SW 1271 (cell line): ENCODE results near the gene TNNT2.

Experiments used
- DNase-seq, 2 experiments: peaks; one replicate each; lab custom pipeline; 2025; lab: John Stamatoyannopoulos, UW

Gene TNNT2

DNA sequence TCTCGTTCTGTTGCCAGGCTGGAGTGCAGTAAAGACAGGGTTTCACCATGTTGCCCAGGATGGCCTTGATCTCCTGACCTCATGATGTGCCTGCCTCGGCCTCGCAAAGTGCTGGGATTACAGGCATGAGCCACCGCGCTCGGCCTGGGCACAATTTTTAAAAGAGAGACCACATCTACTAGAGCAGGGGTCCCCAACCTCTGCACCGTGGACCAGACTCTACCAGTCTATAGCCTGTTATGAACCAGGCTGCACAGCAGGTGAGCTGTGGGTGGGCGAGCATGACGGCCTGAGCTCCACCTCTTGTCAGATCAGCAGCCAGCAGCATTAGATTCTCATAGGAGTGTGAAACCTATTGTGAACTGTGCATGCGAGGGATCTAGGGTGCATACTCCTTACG lies 20.8 kb downstream of the TNNT2 start:
- DNase-seq: no peak

- DNase-seq: no peak
These were observed 21.2 kb downstream of the TNNT2 start for GRCh38 chr1:201356236-201356635.

DNA sequence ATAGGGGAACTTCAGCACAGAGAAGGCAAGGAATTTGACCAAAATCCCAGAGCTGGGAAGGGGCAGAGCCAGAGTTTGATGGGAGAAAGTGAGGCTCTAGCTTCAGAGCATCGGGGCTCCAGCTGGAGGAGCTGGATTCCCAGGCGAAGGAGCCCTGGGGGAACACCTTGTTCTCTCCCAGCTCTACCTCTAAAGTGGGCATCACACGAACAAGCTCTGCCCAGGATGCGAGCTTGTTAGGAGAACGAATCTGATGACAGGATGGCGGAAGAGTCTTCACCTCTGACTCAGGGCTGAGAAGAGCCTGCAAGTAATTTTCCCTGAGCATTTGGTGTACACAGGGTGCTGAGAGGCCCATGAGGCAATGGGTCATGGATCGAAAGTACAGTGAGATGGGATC lies 22.0 kb downstream of the TNNT2 start:
- DNase-seq: no peak

DNA sequence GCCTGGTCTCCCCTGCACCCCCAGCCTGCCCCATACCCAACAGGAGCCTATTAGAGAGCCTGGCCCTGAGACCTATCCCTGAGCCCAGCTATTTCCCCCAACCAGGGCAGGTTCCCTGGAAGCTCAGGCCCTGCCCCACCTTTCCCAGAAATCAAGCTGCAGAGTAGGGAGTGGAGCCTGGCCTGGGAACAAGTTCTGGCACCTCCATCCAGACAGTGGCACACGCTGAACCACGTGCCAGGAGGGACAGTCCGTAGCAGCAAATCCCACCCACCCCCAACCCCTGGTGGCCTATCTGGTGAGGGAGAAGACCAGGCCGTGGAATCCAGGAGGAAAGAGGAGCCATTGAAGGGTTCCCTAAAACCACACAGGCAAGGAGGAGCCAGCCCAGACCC lies 22.6 kb downstream of the TNNT2 start:
- no peak for DNase-seq

- no peak for DNase-seq
These were observed 23.2 kb downstream of the TNNT2 start for GRCh38 chr1:201354151-201354900.

DNA sequence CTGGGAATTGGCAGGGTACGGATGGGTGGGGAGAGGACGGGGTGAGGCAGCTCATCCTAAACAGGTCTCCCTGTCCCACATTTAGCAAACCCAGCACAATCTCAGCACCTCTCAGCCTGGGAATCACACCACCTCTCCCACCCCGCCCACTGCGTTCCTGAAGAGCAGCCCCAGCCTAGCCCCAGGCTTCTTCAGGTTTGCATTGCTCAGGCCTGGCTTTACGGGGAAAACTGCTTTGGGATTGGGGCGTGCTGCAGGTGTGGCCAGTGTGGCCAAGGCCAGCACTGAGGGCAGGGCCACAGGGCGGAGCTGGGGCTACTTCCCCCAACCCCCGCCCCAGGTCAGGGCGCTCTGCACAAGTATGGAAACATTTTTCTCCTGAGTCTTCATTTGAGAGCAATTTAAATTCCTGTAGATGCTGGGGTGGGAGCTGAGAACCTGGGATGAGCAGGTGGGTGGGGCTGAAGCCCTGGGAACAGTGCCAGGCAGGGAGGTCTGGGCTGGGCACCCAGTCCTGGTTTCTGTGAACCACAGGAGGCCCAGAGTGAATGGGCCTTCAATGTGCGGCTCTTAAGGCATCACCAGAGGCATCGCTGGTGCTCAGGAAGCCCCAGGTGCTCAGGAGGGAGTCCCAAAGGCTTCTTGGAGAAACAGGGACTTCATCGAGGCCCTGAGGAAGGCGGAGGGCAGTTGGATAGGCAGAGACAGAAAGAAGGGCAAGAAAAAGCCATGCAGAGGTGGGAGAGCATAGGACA lies 24.1 kb downstream of the TNNT2 start:
- no peak for DNase-seq

DNA sequence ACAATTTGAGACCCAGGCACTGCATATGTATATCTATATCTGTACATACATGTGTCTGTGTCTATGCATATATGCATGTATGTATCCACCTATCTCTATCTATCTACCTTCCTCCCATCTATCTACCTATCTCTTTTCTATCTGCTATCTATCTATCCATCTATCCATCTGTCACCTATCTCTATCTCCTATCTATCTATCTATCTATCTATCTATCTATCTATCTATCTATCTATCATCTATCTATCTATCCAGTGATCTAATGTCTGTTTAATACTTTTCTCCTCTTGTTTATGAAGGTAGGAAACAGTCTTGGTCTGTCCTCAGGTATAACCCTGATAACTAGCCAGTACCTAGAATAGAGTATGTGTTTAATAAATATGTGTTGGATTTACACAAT lies 25.9 kb downstream of the TNNT2 start:
- DNase-seq: no peak

GRCh38 chr1:201350884-201351283 lies 26.6 kb downstream of the TNNT2 start:
- DNase-seq: no peak

DNA sequence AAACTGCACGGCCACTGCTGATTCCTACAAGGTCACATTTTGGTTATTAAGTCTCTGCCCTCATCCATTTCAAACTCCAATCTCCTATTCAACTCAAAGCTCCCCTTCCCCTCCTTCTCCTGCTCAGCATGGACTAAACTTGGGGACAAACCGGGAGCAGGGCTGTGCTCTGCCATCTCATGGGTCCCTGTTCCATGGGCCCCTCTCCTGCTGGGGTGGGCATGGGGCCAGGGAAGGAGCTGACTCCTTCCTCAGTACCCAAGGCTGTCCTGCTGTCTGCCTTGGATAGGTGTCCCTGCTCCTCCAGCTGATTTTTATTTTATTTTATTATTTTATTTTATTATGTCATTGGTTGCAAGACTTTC lies 27.1 kb downstream of the TNNT2 start:
- DNase-seq: no peak

- DNase-seq: no peak
These were observed 28.4 kb downstream of the TNNT2 start for GRCh38 chr1:201349092-201349491.

GRCh38 chr1:201348211-201348566 lies 29.3 kb downstream of the TNNT2 start:
- DNase-seq: peak in 1 of 2 experiments; percentile 25

DNA sequence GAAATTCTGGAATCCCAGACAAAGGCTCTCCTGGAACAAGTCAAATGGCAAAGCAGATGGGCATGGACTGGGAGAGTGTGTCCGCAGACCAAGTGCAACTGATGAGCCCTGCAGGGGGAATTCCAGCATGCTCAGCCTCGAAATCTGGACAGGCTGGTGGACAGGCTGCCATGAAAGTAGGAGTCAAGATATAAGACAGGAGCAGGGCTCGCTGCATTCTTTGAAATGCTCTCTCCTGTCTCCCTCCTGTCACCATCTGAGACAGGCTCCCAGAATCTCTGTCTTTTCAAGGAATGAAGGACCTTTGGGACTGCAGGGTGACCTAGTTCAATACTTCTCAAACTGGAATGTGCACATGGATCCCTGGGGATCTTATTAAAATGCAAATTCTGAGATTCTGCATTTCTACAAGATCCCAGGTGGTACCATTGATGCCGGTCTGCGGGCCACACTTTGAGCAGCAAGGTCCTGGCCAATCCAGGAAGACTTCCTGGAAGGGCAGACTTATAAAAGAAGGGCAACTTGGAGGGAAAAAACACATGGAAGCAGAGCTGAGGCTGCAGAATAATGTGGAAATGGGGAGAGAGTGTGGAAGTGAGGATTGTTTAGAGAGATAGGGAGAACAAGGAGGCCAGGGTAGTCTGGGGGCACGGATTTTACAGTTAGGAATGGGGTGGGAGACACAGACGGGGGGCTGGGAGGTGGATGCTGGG lies 29.8 kb downstream of the TNNT2 start:
- DNase-seq: no peak

- no peak for DNase-seq
These were observed 30.5 kb downstream of the TNNT2 start for GRCh38 chr1:201346987-201347386.

- DNase-seq: peak in 1 of 2 experiments; percentile 15
These were observed 31.0 kb downstream of the TNNT2 start for GRCh38 chr1:201346337-201346939.

DNA sequence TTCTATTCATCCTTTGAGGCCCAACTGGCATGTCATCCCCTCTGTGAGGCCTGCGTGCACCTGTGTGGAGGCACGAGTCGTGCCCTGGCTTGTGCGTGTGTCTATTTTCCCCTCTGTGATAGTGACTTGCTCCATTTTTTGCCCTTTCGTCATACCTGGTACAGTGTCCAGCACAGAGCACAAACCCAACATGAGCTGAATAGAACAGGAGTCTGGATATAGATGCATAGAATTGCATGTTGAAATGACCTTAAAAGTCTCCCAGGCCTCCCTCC lies 32.5 kb downstream of the TNNT2 start:
- no peak for DNase-seq

- DNase-seq: no peak
These were observed 33.0 kb downstream of the TNNT2 start for GRCh38 chr1:201344206-201345080.

GRCh38 chr1:201341377-201341776 lies 36.1 kb downstream of the TNNT2 start:
- no peak for DNase-seq

- no peak for DNase-seq
These were observed 40.6 kb downstream of the TNNT2 start for GRCh38 chr1:201336711-201337450.

GRCh38 chr1:201335901-201336300 lies 41.6 kb downstream of the TNNT2 start:
- DNase-seq: no peak

DNA sequence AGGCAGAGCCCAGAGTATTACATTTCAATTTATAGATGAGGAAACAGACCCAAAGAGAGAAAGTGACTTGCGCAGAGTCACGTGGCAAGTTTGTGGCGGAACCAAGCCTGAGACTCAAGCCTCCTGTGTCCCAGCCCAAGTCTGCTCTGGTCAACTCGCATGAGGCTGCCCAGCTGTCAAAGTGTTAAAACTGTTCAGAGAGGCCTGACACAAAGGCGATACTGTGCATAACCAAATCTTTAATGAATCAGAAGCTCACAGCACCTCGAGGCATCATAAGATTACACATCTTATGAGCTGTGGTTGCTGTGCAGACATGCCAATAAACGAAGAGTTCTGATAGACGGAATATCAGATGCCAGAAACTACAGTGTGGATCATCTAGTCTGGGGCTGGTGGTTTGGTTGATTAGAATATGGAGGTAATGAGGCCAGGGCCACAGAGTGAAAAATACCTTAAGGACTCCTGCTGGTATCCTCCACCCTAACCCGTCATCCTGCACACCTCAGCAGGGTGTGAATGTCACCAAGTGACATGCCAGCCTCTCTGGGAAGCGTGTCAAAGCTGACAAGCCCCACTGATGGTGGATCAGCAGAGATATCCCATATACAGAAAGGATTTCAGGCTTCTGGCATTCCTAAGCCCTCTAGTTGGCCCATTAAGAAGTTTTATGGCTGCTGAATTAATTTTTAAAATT lies 42.2 kb downstream of the TNNT2 start:
- DNase-seq: no peak
